IPS-18a (cell line): ENCODE data around the gene CYBB.
"Not testable (repeated sequence)": the region's sequence is repeated elsewhere in the genome, so short reads cannot be mapped to it uniquely, and the experiment has no call there.

Experiments
- H3K27ac ChIP-seq: one replicate; pipeline ENCODE4 v1.5.1; 2013; ENCODE audit warnings: low read length
- H3K27me3 ChIP-seq: one replicate; pipeline ENCODE4 v1.6.1; 2013; ENCODE audit warnings: mild to moderate bottlenecking, low read length; ENCODE audit not compliant: control insufficient read depth, insufficient read depth
- H3K36me3 ChIP-seq: one replicate; pipeline ENCODE4 v1.6.1; 2013; ENCODE audit warnings: low read depth, low read length; ENCODE audit not compliant: control insufficient read depth
- H3K4me1 ChIP-seq: one replicate; pipeline ENCODE4 v1.6.1; 2013; ENCODE audit warnings: low read depth, low read length; ENCODE audit not compliant: control insufficient read depth
- H3K4me3 ChIP-seq: one replicate; pipeline ENCODE4 v1.5.1; 2013; ENCODE audit warnings: low read length
- H3K9ac ChIP-seq: one replicate; pipeline ENCODE4 v1.6.1; 2013; ENCODE audit warnings: mild to moderate bottlenecking, low read length, moderate library complexity
- H3K9me3 ChIP-seq: one replicate; pipeline ENCODE4 v1.6.1; 2013; ENCODE audit warnings: low read depth, low read length; ENCODE audit not compliant: control insufficient read depth

CYBB gene

GRCh38 chrX:37759878-37760418 is 19.9 kb upstream of the CYBB start:
- Histone ChIP-seq H3K4me3 (no peak overlapping the region), H3K36me3 (no peaks in the 10 kb centered on the region), H3K4me1 (no peaks in the 10 kb centered on the region), H3K27ac (no peak overlapping the region), H3K27me3 (no peaks in the 10 kb centered on the region), H3K9me3 (peaks cover 22% of the 10 kb centered on the region), H3K9ac (no peak overlapping the region)

DNA sequence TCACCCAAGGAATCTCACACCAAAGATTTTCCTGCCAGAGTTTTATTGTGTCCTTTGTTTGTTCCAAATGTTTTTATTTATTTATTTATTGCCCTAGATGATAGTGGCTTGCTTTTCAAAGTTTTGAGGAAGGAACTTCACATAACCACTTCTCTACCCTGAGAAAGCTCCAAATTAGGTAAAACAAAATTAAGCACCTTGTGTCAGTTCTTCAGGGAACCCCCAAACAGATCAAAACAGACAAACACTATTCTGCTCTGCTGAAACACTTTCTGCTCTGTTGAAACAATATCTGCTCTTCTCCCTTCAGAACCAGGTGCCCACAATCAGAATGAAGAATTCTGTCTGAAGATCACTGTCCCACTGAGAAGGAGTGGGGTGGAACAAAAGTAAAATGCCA is 16.5 kb upstream of the CYBB start:
- H3K27me3 ChIP-seq = no peaks in the 10 kb centered on the region
- no peaks in the 10 kb centered on the region for H3K4me1 ChIP-seq
- H3K36me3 ChIP-seq = no peaks in the 10 kb centered on the region
- H3K4me3 ChIP-seq = no peak overlapping the region
- H3K9me3 ChIP-seq = peaks cover 22% of the 10 kb centered on the region
- no peak overlapping the region for H3K27ac ChIP-seq
- H3K9ac ChIP-seq = no peak overlapping the region

GRCh38 chrX:37765507-37765906 is 14.4 kb upstream of the CYBB start:
- H3K36me3 ChIP-seq = no peaks in the 10 kb centered on the region
- no peak overlapping the region for H3K4me3 ChIP-seq
- peaks cover 16% of the 10 kb centered on the region for H3K9me3 ChIP-seq
- H3K27ac ChIP-seq = no peak overlapping the region
- no peak overlapping the region for H3K9ac ChIP-seq
- H3K4me1 ChIP-seq = no peaks in the 10 kb centered on the region
- H3K27me3 ChIP-seq = no peaks in the 10 kb centered on the region

GRCh38 chrX:37767430-37767829 is 12.4 kb upstream of the CYBB start:
- H3K9ac ChIP-seq = no peak overlapping the region
- no peak overlapping the region for H3K4me3 ChIP-seq
- no peaks in the 10 kb centered on the region for H3K4me1 ChIP-seq
- H3K36me3 ChIP-seq = no peaks in the 10 kb centered on the region
- H3K27ac ChIP-seq = no peak overlapping the region
- peaks cover 12% of the 10 kb centered on the region for H3K9me3 ChIP-seq
- H3K27me3 ChIP-seq = no peaks in the 10 kb centered on the region

DNA sequence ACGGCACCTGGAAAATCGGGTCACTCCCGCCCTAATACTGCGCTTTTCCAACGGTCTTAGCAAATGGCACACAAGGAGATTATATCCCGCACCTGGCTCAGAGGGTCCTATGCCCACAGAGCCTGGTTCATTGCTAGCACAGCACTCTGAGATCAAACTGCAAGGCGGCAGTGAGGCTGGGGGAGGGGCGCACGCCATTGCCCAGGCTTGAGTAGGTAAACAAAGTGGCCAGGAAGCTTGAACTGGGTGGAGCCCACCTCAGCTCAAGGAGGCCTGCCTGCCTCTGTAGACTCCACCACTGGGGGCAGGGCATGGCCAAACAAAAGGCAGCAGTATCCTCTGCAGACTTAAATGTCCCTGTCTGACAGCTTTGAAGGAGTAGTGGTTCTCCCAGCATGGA is 11.0 kb upstream of the CYBB start:
- H3K9ac ChIP-seq, H3K4me1 ChIP-seq, H3K27ac ChIP-seq, H3K4me3 ChIP-seq, H3K27me3 ChIP-seq, H3K36me3 ChIP-seq: not testable (repeated sequence)
- peaks cover 12% of the 10 kb centered on the region for H3K9me3 ChIP-seq

GRCh38 chrX:37776283-37776986 is 3.4 kb upstream of the CYBB start:
- Histone ChIP-seq H3K9me3 (peaks cover 13% of the 10 kb centered on the region), H3K9ac (no peak overlapping the region), H3K4me1 (no peaks in the 10 kb centered on the region), H3K27me3 (no peaks in the 10 kb centered on the region), H3K27ac (no peak overlapping the region), H3K4me3 (no peak overlapping the region), H3K36me3 (no peaks in the 10 kb centered on the region)

DNA sequence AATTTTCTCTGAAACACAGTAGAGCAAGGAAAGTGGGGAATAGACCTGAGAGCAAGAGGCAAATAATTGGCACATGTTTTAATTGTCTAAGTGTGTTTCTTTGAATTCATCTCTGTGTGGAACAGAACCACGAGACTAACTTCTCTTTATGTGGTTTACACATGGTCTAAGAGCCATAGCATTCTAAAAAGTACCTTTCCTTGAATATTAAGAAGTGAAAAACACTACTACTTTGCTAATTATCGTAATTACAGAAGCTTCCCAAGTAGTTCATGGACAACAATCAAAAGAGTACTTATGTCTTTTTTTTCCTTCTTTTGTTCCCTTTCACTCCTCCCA is 2.9 kb upstream of the CYBB start:
- no peaks in the 10 kb centered on the region for H3K27me3 ChIP-seq
- peaks cover 13% of the 10 kb centered on the region for H3K9me3 ChIP-seq
- H3K36me3 ChIP-seq = no peaks in the 10 kb centered on the region
- H3K27ac ChIP-seq = no peak overlapping the region
- no peaks in the 10 kb centered on the region for H3K4me1 ChIP-seq
- H3K4me3 ChIP-seq = no peak overlapping the region
- H3K9ac ChIP-seq = no peak overlapping the region

DNA sequence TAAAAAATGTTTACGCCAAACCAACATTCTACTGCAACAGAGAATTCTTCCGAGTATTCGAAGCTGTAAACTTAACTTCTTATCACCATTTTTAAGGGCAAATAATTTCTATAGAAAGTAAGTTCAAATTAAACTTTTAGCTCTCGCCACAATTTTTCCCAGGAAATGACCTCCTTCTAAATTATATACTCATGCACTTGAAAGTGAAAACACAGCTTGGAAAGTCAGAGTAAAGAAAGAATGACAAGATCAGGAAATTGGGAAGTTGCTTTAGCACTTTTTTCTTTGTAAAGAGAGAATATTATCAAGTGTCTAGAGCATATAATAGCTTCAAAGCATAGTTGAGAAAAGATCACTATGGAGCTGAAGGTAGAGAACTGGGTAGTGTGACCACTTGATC is 1.2 kb downstream of the CYBB start:
- H3K36me3 ChIP-seq = no peaks in the 10 kb centered on the region
- no peak overlapping the region for H3K27ac ChIP-seq
- no peak overlapping the region for H3K9ac ChIP-seq
- H3K9me3 ChIP-seq = peaks cover 15% of the 10 kb centered on the region
- no peaks in the 10 kb centered on the region for H3K4me1 ChIP-seq
- H3K4me3 ChIP-seq = no peak overlapping the region
- H3K27me3 ChIP-seq = no peaks in the 10 kb centered on the region

DNA sequence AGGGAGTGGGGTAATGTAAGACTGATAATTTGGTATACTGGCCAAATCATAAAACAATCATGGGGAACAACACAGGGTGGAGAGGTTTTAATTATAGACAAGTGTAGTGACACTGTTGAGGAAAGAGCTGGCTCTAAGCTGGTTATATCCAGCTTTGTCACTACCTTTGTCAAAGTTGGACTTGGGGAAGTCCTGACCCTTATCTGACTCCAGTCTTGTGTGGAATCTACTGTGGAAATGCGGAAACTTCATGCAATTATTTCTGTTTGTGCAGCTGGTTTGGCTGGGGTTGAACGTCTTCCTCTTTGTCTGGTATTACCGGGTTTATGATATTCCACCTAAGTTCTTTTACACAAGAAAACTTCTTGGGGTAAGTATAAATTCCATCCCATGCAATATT is 2.0 kb downstream of the CYBB start:
- Histone ChIP-seq H3K9me3 (peaks cover 13% of the 10 kb centered on the region), H3K27ac (no peak overlapping the region), H3K27me3 (no peaks in the 10 kb centered on the region), H3K4me3 (no peak overlapping the region), H3K4me1 (no peaks in the 10 kb centered on the region), H3K9ac (no peak overlapping the region), H3K36me3 (no peaks in the 10 kb centered on the region)

DNA sequence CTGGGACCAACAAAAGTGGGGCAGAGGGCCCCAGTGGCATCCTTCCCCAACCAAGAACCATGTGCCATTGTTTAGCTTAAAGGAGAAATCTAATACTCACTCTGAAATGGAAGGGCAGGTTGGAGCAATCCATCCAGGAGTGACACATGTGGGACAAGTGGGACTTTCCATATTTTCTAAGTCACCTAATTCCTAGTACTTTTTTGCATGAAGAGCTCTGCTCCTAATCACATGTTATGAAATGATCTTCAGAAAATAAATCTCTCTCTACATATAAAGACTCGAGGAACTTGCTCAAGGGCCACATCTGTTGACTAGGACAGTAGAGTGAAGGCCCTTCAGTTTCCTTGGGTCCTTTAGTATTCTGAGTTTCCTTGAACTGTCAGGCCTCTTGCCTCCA is 2.5 kb downstream of the CYBB start:
- H3K27ac ChIP-seq = no peak overlapping the region

DNA sequence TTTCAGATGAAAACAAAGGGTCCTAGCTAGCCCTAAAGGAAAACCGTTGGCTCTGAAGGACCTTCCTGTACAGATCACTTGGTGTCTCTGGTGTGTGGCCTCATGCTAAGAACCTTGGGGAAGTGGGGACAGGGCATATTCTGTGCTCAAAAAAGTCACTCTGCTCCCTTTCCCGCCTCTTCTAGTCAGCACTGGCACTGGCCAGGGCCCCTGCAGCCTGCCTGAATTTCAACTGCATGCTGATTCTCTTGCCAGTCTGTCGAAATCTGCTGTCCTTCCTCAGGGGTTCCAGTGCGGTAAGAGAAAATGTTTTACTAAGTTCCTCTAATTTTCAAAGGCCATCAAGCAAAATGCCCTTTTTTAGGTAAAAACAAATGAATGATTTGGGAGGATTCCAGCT is 3.4 kb downstream of the CYBB start:
- no peaks in the 10 kb centered on the region for H3K27me3 ChIP-seq
- no peaks in the 10 kb centered on the region for H3K36me3 ChIP-seq
- no peaks in the 10 kb centered on the region for H3K4me1 ChIP-seq
- H3K9ac ChIP-seq = no peak overlapping the region
- no peak overlapping the region for H3K27ac ChIP-seq
- H3K9me3 ChIP-seq = peaks cover 5% of the 10 kb centered on the region
- H3K4me3 ChIP-seq = no peak overlapping the region

More for the DNA sequence above, 2.5 kb downstream of the CYBB start:
- Histone ChIP-seq H3K27me3 (no peaks in the 10 kb centered on the region), H3K4me3 (no peak overlapping the region), H3K9ac (no peak overlapping the region), H3K4me1 (no peaks in the 10 kb centered on the region), H3K9me3 (peaks cover 8% of the 10 kb centered on the region), H3K36me3 (no peaks in the 10 kb centered on the region)

DNA sequence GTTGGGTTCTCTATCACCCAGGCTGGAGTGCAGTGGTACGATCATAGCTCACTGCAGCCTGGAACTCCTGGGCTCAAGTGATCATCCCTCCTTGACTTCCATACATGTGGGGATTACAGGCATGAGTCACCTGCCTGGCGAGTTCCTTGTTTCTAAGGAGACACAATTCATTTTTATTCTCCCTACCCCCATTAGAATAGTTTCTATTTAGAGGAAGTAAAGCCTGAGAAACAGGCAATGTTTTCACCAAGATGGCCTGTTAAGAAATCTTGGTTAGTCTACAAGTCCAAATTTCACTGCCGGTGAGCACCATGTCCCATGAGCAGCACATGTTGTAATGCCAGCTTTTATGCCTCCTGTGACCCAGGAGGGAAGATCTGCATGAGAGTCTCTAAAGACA is 5.7 kb downstream of the CYBB start:
- H3K36me3 ChIP-seq = no peaks in the 10 kb centered on the region
- H3K4me3 ChIP-seq = no peak overlapping the region
- peaks cover 5% of the 10 kb centered on the region for H3K9me3 ChIP-seq

More for the DNA sequence above, 5.7 kb downstream of the CYBB start:
- H3K27me3 ChIP-seq = no peaks in the 10 kb centered on the region
- no peaks in the 10 kb centered on the region for H3K4me1 ChIP-seq
- no peak overlapping the region for H3K27ac ChIP-seq
- no peak overlapping the region for H3K9ac ChIP-seq
